Stimulated activated CD8-positive, alpha-beta memory T cell treated with anti-CD3 and anti-CD28 coated beads, Interleukin-4, amount 100 ng/mL, for 48 hours (primary cell): Measurements from ENCODE around the gene GABRD.
A peak's percentile ranks its signal among the peaks of the same experiment; 100 is the strongest.

Source experiments
- DNase-seq: peaks from one replicate; pipeline ENCODE4 v3.0.0-alpha.2; 2020

GABRD gene

GRCh38 chr1:2056955-2057590, 37.9 kb downstream of the GABRD start:
- no peak for DNase-seq

- DNase-seq = no peak
These were observed 40.3 kb downstream of the GABRD start for GRCh38 chr1:2059290-2059953.

GRCh38 chr1:2060072-2060471, 40.9 kb downstream of the GABRD start:
- no peak for DNase-seq

- DNase-seq = no peak
These were observed 41.4 kb downstream of the GABRD start for GRCh38 chr1:2060535-2060934.

- no peak for DNase-seq
These were observed 42.1 kb downstream of the GABRD start for GRCh38 chr1:2061065-2061778.

- DNase-seq = no peak
These were observed 46.6 kb downstream of the GABRD start for GRCh38 chr1:2065699-2066098.

- no peak for DNase-seq
These were observed 48.2 kb downstream of the GABRD start for GRCh38 chr1:2067393-2067792.

GRCh38 chr1:2067981-2068380, 48.8 kb downstream of the GABRD start:
- no peak for DNase-seq

- no peak for DNase-seq
These were observed 49.8 kb downstream of the GABRD start for GRCh38 chr1:2068951-2069350.

- DNase-seq = no peak
These were observed 50.9 kb downstream of the GABRD start for GRCh38 chr1:2070016-2070415.

GRCh38 chr1:2070800-2071530, 51.8 kb downstream of the GABRD start:
- no peak for DNase-seq

GRCh38 chr1:2072109-2072806, 53.1 kb downstream of the GABRD start:
- DNase-seq = peak; percentile 32

- DNase-seq = no peak
These were observed 53.7 kb downstream of the GABRD start for GRCh38 chr1:2072891-2073290.

GRCh38 chr1:2073382-2074230, 54.5 kb downstream of the GABRD start:
- DNase-seq = no peak

- no peak for DNase-seq
These were observed 55.3 kb downstream of the GABRD start for GRCh38 chr1:2074396-2074795.

- DNase-seq = no peak
These were observed 56.0 kb downstream of the GABRD start for GRCh38 chr1:2074944-2075740.

GRCh38 chr1:2076826-2077225, 57.7 kb downstream of the GABRD start:
- no peak for DNase-seq

- no peak for DNase-seq
These were observed 59.0 kb downstream of the GABRD start for GRCh38 chr1:2078170-2078569.

- no peak for DNase-seq
These were observed 60.4 kb downstream of the GABRD start for GRCh38 chr1:2079396-2080085.

- DNase-seq = no peak
These were observed 61.0 kb downstream of the GABRD start for GRCh38 chr1:2080140-2080539.
